ENCODE measurements around the gene USP3. TPM values are rescaled to one million over a fixed set of nuclear protein-coding genes. Genes with fewer than 3 reads are reported as not detected.

Gene USP3
- total and polyA plus RNA-seq, 7 donors = 20.4 to 66.5 (median 46.4) TPM

DNA sequence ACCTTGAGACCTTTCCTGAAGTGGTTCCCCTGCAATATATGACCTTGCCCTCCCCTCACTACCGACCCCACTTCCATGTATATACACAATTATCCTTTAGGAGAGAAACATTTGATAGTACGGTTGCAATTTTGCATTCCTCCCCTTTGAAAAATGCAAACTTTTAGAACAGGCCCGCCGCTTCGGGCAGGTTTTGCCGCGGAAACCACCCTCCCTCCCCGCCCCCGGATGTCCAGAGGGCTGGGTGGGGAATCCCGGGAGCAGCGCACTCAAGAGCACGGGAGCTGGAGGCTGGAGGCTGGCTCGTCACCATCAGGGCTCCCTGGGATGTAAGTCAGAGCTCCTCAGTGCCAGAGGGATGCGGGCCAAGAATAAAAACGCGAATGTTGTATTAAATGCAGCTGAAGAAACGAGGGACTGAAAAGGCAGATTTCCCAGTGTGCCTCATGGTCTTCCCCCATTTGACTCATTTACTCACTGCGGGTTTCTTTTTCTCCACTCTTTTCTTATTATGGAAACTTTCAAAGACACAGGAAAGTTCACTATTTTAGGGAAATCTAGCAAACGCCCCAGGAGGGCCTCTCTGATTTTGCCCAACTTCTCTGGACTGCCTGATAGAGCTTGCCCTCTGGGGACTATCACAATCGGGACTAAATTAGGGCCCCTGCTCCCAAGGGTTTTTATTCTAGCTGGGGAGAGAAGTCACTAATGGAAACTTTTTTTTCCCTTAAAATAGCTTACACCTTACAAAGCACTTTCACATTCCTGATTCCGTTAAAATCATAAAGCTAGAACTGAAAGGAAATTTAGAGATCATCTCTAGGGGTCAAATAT, 2.9 kb upstream of the USP3 start:
- peak overlapping the region in 3 of 4 donors; percentile 31 to 38 (median 34) for H3K4me3 ChIP-seq
- peak; percentile 97 for DNase-seq
- H3K27me3 ChIP-seq = no peaks in the 10 kb centered on the region
- no peaks in the 10 kb centered on the region for H3K9me3 ChIP-seq
- TF ChIP-seq EP300 (IDR thresholded peaks at IDR 0.05) = peak in 2 of 4 donors; percentile 6 to 11
- peak in 3 of 4 donors; percentile 55 to 82 (median 67) for TF ChIP-seq POLR2AphosphoS5 (IDR thresholded peaks at IDR 0.05)
- no peak for TF ChIP-seq POLR2A (IDR thresholded peaks at IDR 0.05)
- TF ChIP-seq CTCF (IDR thresholded peaks at IDR 0.05) = no peak
- peak overlapping the region; percentile 94 to 99 (median 98) for H3K27ac ChIP-seq
- intact Hi-C loops (cut with DNase I) = no loop called here
- 8 to 15% methylated on average over 21 of the region's 21 CpGs for WGBS, 2 donors
- H3K36me3 ChIP-seq = no peaks in the 10 kb centered on the region
- peaks cover 5 to 41% (median 39%) of the 10 kb centered on the region in 4 donors for H3K4me1 ChIP-seq

DNA sequence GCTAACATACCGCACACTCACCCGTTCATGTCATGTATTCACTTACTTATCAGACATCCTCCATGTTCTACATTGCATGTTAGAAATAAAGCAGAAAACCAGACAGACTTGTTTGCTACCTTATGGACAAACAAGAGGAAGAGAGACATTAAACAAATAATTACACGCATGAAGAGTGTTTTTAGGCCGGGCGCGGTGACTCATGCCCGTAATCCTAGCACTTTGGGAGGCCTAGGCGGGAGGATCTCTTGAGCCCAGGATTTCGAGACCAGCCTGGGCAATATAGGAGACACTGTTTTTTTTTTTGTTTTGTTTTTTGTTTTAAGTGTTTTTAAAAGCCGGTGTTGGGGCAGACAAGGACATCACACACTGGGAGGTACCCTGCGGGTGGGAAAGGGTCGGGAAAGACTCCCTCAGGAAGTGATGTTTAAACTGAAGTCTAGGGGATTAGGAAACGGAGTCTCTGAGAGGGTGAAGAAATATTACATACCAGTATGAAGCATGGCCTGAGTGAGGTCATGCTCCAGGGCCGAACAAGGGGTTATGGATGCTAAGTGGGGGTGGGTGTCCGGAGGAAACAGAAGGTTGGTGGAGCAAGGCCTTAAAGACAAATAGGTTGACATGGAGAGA, 2.1 kb upstream of the USP3 start:
- Histone ChIP-seq H3K9me3 (no peaks in the 10 kb centered on the region), H3K4me1 (peaks cover 5 to 49% (median 45%) of the 10 kb centered on the region in 4 donors), H3K27me3 (no peaks in the 10 kb centered on the region), H3K27ac (peak overlapping the region; percentile 94 to 99 (median 98)), H3K36me3 (no peaks in the 10 kb centered on the region), H3K4me3 (no peak overlapping the region)
- 55 to 71% methylated on average over 15 of the region's 15 CpGs for WGBS, 2 donors
- no peak for DNase-seq
- no peak for TF ChIP-seq POLR2AphosphoS5 (IDR thresholded peaks at IDR 0.05)
- no peak for TF ChIP-seq CTCF (IDR thresholded peaks at IDR 0.05)
- no peak for TF ChIP-seq POLR2A (IDR thresholded peaks at IDR 0.05)
- TF ChIP-seq EP300 (IDR thresholded peaks at IDR 0.05) = no peak
- intact Hi-C loops (cut with DNase I) = no loop called here

DNA sequence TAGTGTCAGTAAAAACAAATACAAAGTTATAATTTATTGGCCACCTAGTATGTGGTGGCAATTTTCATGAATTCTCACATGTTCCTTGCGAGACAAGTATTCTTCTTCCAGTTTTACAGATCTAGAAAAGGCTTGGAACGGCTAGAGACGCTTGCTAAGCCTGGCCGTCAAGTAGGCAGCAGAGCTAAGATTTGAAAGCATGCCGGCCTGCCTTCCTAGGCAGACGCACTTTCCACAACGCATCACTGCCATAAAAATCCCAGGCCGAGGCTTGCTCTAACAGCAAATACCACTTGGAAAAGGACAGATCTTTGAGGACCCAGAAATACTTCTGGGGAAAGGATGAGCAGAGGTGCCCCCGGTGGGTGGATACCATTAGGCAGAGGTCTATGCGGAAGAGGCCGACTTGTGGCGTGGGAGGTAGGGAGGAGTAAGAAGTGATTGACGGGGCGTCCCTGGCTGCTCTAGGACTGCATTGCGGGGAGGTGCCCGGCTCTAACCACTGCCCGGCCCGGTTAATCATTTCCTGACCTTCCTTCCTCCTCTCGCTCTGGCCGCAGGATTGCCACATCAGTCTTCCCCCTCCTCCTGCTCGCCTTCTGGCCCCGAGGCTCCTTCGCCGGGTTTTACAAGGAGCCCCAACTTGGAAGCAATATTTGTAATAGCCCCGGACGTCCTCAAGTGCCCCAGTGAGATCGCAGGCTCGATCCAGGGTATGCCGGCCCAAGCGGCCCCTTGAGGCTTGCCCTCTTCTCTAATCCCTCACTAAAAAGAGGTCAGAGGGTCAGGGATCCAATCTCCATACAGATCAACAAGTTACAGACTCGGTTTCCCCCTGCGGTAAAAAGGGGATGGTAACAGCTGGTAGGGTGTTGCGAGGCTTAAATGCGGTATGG, 1.3 kb upstream of the USP3 start:
- no peaks in the 10 kb centered on the region for H3K9me3 ChIP-seq

More for the DNA sequence above, 1.3 kb upstream of the USP3 start:
- Histone ChIP-seq H3K27ac (peak overlapping the region; percentile 94 to 99 (median 98)), H3K27me3 (no peaks in the 10 kb centered on the region), H3K4me3 (peak overlapping the region; percentile 75 to 87 (median 80)), H3K36me3 (no peaks in the 10 kb centered on the region), H3K4me1 (peaks cover 5 to 58% (median 51%) of the 10 kb centered on the region in 4 donors)
- WGBS, 2 donors = 3 to 15% methylated on average over 34 of the region's 34 CpGs
- peak; percentile 95 for DNase-seq
- intact Hi-C loops (cut with DNase I) = loop anchor here (1.0 kb wide), 1 partner anchor 95 kb away; no protein-coding TSS in a partner anchor
- TF ChIP-seq CTCF (IDR thresholded peaks at IDR 0.05) = no peak
- peak; percentile 22 to 75 (median 68) for TF ChIP-seq POLR2AphosphoS5 (IDR thresholded peaks at IDR 0.05)
- TF ChIP-seq POLR2A (IDR thresholded peaks at IDR 0.05) = peak; percentile 17 to 79
